ENCODE data around the gene NRCAM.

NRCAM gene

DNA sequence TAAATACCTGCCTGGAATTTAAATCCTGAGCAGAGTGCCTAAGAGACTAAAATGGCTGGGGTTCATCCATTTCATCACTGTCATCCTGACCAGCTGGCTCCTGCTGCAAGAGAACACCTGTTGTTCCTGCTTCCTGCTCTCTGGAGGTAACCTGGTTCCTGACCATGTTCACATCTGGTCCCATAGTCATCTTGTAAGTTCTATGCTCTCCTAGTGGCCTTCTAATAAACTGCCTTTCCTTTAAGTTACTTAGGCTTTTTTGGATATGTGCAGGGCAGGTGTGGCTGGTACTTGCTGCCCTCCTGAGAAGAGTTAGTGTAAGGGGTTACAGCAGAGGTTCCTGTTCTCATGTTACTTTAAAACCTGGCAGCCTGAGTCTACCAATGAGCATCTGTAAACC lies 80.0 kb downstream of the NRCAM start:
- in situ Hi-C loops (cut with MboI; ENCODE audit: low sequenced_read_pairs, unreplicated experiment): no loop called here
- no peak for DNase-seq (ENCODE audit: low spot score)
- TF ChIP-seq, protein P1, sequence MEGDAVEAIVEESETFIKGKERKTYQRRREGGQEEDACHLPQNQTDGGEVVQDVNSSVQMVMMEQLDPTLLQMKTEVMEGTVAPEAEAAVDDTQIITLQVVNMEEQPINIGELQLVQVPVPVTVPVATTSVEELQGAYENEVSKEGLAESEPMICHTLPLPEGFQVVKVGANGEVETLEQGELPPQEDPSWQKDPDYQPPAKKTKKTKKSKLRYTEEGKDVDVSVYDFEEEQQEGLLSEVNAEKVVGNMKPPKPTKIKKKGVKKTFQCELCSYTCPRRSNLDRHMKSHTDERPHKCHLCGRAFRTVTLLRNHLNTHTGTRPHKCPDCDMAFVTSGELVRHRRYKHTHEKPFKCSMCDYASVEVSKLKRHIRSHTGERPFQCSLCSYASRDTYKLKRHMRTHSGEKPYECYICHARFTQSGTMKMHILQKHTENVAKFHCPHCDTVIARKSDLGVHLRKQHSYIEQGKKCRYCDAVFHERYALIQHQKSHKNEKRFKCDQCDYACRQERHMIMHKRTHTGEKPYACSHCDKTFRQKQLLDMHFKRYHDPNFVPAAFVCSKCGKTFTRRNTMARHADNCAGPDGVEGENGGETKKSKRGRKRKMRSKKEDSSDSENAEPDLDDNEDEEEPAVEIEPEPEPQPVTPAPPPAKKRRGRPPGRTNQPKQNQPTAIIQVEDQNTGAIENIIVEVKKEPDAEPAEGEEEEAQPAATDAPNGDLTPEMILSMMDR (IDR thresholded peaks at IDR 0.05; ENCODE audit: borderline replicate concordance, control extremely low read depth, extremely low read depth, insufficient read depth, missing control alignments): no peak

DNA sequence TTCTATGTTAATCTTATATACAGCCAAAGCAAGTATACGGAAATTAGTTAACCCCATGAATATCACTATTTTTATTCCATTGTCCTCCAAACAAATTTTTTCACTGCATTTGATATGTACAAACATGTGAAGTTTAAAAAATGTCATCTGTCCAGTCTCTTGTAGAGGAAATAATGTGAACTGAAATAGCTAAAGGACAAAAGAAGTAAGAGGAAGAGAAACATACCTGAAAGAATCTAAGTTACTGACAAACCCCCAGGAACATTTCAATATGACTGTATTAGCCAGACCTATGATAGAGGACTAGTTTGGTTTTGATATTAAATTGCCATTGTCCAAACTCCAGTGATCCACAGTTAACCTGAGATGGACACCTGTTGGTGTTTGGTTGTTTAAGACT lies 80.6 kb downstream of the NRCAM start:
- TF ChIP-seq, protein P1 (IDR thresholded peaks at IDR 0.05; ENCODE audit: borderline replicate concordance, control extremely low read depth, extremely low read depth, insufficient read depth, missing control alignments): no peak
- DNase-seq (ENCODE audit: low spot score): no peak
- in situ Hi-C loops (cut with MboI; ENCODE audit: low sequenced_read_pairs, unreplicated experiment): no loop called here

DNA sequence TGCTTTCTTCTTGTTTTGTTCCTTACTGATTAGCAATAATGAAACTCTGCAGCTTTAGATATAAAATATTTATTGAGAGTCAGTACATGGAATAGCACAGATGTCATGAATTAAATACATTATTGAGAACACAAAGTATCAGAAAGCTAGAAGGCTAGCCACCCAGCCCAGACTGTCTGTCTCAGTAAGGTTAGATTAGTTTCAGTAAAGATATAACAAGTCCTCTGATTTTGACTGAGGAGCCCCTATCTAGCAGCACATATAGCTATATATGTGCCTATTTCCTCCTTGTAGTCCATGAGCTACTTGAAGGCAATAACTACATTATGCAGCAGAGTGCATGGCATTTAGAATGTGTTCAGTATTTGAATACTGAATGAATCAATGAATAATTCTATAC lies 81.3 kb downstream of the NRCAM start:
- in situ Hi-C loops (cut with MboI; ENCODE audit: low sequenced_read_pairs, unreplicated experiment): no loop called here
- TF ChIP-seq, protein P1 (IDR thresholded peaks at IDR 0.05; ENCODE audit: borderline replicate concordance, control extremely low read depth, extremely low read depth, insufficient read depth, missing control alignments): no peak
- DNase-seq (ENCODE audit: low spot score): no peak

DNA sequence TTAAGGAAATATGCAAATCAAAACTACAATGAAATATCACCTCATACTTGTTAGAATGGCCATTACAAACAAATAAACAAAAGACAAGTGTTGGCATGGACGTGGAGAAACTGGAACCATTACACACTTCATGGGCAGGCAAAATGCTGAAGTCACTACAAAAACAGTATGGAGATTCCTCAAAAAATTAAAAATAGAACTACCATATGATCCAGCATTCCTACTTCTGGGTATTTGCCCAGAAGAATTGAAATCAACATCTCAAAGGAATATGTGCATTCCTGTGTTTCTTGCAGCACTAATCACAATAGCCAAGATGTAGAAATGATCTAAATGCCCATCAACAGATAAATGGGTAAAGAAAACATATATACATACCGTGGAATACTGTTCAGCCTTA lies 83.6 kb downstream of the NRCAM start:
- in situ Hi-C loops (cut with MboI; ENCODE audit: low sequenced_read_pairs, unreplicated experiment): no loop called here
- TF ChIP-seq, protein P1 (IDR thresholded peaks at IDR 0.05; ENCODE audit: borderline replicate concordance, control extremely low read depth, extremely low read depth, insufficient read depth, missing control alignments): no peak
- no peak for DNase-seq (ENCODE audit: low spot score)

DNA sequence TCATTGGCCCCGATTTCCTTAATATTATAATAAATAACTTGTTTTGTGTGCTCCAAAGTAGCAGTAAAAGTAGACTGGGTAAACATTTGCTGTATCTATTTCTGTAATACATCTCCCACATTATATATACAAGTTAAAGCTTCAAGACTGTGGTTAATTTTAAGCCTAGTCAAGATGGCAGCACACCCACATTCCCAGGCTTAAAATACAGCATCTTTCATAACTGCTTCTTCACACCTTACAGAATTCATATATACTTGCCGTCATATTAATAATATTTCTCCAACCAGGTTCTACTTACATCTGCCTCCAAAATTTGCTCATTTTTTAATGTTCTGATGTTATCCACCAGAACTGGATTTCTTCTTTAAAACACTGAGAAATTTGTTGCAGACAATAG lies 85.6 kb downstream of the NRCAM start:
- DNase-seq (ENCODE audit: low spot score): no peak
- TF ChIP-seq, protein P1 (IDR thresholded peaks at IDR 0.05; ENCODE audit: borderline replicate concordance, control extremely low read depth, extremely low read depth, insufficient read depth, missing control alignments): no peak
- in situ Hi-C loops (cut with MboI; ENCODE audit: low sequenced_read_pairs, unreplicated experiment): no loop called here

DNA sequence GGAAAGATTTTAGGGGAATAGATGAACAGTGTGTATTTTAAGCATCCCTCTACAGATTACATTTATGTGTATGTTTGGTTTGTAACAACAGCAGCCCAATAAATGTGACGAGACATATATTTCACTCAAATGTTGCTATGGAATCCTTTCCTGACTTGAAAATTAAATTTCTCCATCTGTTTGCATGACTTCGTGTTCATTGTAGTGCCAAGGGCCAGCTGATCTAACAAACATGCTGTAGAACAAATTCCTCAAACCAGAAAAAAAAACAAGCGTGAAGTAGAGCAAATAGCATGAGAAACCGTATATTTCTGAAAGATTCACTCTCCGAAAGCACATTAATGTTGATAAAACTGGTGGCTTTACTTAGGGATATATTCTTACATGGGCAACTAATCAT lies 87.8 kb downstream of the NRCAM start:
- in situ Hi-C loops (cut with MboI; ENCODE audit: low sequenced_read_pairs, unreplicated experiment): no loop called here
- DNase-seq (ENCODE audit: low spot score): no peak
- TF ChIP-seq, protein P1 (IDR thresholded peaks at IDR 0.05; ENCODE audit: borderline replicate concordance, control extremely low read depth, extremely low read depth, insufficient read depth, missing control alignments): no peak

DNA sequence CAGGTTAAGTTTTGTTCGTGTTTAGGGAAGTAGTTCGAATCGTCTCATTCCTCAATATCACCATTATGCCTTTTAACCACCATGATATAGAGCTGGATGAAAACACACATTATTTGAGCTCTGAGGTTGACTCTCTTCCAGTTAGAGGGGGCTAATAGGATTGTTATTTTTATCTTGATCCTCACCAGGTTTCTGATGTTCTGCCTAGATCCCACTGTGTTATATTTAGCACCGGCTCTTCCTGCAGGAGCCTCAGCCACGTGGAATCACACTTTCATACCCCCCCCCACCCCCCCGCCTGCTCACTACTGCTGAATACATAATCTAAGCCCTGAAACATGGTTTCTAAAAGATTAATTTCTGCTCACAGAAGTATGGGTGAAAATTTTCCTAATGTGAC lies 88.3 kb downstream of the NRCAM start:
- no peak for DNase-seq (ENCODE audit: low spot score)
- TF ChIP-seq, protein P1 (IDR thresholded peaks at IDR 0.05; ENCODE audit: borderline replicate concordance, control extremely low read depth, extremely low read depth, insufficient read depth, missing control alignments): no peak
- in situ Hi-C loops (cut with MboI; ENCODE audit: low sequenced_read_pairs, unreplicated experiment): no loop called here

Measured in GM13976 (cell line).